ENCODE measurements around the gene COL5A1.

COL5A1 gene

DNA sequence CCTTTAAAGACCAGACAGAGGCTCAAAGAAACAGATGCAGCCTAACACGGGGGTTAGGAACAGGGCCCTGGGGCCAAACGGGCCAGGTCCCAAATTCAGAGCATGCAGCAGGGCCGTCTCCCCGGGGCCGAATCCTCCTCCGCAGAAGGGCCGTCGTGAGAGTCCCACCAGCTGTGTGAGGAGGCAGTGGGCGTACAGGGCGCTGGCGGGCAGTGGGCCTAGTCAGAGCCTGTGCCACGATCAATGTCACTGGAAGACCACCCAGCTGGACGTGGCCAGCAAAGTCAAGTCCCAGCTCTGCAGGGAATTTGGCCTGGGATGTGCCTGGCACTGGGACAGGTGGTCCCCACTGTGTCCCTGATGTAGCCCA, 223.2 kb downstream of the COL5A1 start:
- DNase-seq: no peak

DNA sequence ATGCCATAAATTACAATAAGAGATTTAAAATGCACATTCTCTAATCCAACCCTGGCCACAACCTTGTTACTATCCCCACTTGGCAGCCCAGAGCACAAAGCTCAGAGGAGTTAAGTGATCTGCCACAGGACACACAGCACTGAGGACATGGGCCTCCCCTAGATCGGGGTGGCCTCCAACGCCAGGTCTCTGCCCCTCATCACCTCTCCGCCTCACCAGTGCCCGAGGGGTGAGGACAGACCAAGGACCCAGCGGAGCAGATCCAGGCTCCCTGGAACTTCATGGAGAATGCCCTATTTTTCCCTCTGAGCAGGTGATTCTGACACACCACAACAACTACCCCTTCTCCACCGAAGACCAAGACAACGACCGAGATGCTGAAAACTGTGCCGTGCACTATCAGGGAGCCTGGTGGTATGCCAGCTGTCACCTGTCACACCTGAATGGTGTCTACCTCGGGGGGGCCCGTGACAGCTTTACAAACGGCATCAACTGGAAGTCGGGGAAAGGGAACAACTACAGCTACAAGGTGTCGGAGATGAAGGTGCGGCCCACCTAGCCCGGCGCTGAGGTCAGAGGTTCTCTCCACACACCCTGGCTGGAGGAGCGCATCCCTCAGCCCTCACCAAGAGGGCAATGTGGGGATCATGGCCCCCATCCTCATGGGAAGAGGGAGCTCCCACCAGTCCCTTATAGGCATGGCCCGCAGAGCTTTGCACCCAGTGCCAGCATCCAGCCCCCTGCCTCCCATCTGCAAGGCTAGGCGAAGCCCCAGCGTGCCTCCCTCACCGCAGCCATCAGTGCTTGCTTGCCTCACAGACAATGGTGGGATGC, 226.5 kb downstream of the COL5A1 start:
- no peak for DNase-seq

DNA sequence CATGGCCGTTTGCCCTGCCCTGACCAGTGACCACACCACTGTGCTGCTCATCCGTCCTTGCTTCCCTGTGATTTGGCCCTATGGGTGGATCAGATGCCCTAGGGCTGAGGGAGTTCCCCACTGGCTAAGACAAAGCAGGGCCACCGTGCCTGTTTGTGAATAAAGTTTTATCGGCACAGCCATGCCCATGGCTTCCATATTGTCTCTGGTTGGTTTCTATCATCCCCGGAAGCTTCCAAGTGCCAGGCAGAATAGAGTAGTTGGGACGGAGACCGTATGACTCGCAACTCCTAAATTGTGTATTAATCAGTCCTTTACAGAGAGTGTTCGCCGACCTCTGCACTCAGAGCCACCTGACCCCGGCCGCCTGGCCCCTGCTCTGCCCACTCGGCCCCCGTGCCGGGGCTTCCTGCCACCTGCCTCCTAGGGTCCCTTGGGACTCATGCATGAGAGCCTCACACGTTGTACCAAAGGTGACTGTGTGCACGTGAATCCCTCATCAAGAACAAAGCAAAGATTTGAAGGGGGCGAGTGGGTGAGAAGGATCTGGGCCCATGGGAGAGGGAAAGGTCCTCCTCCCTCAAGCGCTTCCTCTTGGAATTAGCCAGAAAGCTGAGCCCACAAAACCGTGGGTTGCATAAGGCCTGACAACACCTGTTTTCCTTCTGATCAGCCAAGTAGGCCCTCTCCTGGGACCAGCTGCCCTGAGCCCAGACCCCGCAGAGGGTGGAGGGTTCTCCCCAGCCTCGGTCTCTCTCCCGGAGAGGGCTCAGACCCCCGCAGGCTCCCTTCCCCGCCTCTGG, 227.3 kb downstream of the COL5A1 start:
- no peak for DNase-seq

DNA sequence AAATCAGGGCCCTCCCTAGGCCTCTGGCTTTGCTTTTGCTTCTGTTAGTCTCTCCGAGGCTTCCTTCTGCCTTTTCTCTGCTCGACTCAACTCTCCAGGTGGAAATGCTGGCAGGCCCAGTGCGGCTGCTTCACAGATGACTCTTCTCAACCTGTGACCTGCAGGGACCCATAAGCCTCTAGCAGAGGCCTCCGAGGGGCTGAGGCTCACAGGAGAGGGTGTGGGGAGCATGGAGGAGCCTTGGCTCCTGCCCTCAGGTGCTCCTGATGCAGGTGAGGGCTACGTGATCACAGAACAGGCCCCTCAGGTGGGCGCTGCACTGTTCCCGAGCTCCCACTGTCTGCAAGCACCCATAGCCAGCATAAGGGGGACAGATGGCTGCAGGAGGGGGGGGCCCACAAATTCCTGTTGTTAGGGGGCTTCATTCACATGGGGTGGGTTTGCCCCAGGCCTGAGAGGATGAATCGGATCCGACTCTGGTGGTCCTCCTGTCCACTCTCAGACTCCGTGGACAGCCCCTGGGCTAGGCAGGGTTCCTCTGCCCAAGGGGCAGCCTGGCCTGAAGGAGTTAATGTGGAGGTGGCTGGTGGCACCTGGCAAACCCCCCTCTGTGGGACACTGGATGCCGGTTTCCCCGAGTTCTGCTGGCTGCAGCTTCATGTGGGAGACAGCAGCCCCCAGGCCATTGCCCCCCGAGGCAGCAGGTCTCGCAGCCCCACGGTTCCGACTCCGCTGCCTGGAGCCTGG, 228.1 kb downstream of the COL5A1 start:
- no peak for DNase-seq

DNA sequence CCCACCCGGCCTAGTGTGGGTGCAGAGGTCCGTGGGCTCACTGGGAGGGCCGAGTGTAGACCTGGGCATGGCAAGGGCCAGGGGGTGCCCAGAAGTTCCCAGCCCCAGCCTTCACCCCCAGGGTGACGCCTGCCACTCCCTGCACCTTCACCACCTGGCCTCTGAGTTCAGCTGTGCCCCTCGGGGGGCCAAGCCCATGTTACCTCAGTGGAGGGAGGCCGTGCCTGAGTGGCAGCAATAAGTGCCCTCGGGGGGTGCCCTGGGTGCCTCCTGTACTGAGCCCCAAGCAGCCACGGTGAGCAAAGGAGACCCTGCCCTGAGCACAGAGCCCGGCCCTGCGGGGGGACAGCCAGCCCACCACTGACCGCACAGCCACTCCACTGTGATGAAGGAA, 228.7 kb downstream of the COL5A1 start:
- DNase-seq: no peak

DNA sequence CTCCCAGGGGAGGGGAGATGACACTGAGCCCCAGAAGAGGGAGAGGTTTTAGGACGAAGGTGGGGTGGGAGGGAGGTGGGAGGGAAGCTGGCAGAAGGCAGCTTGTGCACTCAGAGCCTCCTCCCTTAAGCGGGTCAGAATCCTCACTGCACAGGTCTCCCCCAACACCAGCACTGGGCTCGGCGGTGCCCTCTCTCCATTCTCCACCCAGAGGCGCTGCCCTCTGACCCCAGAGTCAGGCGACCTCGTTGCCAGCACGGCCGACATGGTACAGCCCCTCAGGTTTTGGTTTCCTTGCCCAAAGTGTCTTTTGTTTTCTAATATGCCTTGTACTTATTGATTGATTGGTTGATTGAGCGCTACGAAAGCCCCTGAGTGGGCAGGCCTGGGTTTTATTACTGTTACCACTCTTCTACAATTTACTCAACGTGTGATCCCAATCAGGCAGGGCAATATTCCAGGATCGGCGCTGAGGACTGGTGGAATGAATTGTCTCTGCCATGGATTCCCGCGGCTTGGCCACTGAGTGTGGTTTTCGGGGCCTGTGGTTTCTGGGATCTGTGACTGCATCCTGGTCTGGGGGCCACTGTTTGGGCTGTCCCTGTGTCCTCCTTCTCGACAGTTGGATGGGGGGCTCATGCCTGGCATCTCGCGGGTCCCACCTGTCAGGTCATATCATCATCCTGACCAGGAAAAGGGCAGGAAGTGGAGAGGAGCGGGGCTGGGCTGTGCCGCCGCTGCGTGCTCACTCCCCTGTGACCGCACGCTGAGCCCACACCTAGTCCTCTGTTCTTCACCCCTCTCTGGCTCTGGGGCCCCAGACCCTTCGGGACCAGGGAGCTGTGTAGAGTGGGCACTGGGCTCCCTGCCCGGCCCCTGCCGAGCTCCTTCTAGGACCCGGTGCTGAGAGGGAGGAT, 229.4 kb downstream of the COL5A1 start:
- no peak for DNase-seq

DNA sequence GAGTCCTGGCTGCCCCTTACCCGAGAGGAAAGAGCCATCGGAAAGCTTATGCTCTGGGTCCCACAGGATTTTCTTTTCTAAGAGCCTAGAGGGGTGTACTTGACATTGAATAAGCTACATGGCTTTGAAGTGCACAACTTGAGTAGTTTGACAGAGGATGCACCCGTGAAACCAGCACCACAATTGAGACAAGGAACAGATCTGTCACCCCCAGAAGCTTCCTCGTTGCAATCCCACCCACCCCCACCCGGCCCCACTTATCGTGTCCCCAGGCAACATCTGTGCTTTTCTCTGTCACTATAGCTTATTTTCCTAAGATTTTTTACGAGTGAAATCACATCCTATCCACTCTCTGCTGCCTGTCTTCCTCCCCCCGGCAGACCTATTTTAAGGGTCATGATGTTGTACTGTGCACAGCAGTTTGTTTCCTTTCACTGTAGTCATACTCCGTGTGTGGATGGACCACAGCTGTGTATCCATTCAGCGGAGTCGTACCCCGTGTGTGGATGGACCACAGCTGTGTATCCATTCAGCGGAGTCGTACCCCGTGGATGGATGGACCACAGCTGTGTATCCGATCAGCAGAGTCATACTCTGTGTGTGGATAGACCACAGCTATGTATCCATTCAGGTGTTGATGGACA, 230.2 kb downstream of the COL5A1 start:
- no peak for DNase-seq

DNA sequence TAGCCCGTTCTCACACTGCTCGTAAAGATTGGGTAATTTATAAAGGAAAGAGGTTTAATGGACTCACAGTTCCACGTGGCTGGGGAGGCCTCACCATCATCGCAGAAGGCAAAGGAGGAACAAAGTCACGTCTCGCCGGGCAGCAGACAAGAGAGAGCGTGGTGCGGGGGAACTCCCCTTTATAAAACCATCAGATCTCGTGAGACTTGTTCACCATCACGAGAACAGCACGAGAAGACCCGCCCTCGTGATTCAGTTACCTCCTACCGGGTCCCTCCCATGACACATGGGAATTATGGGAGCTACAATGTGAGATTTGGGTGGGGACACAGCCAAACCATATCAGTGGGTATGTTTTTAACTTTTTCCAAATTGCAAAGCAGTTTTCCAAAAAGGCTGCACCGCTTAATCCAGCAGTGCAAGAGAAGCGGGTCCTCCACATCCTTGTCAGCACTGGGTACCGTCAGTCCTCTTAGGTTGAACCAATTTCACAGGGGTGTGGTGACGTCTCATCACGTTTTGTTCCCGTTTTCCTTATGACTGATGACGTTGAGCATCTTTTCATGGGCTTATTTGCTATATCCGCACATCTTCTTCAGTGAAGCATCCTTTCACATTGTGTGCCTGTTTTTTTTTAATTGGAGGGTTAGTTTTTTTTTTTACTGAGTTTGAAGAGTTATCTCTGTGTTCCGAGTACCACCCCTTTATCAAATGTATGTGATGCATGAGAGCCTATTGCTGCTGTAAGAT, 231.1 kb downstream of the COL5A1 start:
- no peak for DNase-seq

DNA sequence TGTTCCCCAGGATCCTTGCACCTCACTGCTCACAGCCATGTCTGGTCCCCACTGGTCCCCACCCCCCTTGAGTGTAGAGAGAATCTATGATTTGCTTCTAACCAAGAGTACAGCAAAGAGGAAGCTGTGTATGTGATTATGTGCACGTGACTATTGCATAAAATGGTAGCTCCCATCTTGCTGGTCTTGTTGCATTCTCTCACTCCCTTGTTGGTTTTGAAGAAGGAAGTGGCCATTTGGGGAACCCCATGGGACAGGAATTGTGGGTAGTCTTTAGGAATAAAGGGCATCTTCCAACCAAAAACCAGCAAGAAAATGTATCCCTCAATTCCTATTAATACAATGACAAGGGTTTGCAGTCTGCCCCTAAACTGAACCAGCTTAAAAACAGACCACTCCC, 233.8 kb downstream of the COL5A1 start:
- no peak for DNase-seq

DNA sequence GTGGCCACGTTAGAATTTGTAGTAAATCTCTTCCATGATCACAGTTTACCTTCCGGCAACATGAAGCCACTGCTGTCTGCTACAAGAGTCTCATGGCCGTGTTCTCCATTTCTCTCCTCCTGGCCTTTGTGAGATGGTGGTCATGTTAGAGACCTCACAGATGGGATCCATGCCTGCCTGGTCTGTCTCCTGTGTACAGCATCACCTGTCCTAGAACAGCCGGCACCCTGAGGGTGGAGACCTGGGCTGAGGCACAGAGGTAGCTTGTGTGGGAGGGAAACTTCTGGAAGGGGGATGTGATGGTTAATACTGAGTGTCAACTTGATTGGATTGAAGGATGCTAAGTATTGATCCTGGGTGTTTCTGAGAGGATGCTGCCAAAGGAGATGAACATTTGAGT, 235.9 kb downstream of the COL5A1 start:
- no peak for DNase-seq

DNA sequence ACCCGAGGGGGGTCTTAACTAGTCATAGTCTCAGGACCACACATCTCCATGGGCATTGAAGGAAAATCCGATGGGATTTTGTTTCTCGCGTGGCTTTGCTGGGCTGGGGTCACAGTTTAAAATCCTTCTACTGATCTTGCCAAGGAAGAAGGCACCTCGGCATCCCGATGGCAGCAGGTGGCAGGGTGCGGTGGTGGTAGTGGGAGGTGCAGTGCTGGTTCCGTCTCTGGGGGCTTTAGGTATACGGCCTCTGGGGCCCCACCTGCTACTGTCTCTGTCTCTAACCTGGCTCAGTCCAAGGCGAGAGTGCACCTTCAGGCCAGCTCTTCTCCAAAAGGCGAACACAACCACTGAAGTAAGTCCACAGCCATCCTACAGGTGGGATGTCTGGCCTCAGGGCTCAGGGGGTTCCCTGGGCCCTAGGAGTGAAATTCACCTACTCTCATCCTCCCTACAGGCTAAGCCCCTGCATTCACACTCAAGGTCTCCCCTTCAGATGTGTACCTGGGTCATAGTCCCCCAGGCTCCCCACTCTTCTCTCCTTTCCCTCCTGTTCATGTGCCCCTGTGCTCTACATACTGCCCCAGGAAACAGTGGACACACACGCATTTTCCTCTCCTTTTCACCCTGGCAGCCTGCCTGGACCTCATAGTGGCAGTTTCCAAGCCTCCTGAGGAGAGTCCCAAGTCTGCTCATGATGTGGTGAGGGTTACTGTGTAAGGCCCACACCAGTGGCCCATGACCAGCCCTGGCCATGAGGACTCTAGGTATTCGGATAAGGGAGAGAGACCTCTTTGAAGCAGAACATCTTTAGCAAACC, 238.3 kb downstream of the COL5A1 start:
- no peak for DNase-seq

DNA sequence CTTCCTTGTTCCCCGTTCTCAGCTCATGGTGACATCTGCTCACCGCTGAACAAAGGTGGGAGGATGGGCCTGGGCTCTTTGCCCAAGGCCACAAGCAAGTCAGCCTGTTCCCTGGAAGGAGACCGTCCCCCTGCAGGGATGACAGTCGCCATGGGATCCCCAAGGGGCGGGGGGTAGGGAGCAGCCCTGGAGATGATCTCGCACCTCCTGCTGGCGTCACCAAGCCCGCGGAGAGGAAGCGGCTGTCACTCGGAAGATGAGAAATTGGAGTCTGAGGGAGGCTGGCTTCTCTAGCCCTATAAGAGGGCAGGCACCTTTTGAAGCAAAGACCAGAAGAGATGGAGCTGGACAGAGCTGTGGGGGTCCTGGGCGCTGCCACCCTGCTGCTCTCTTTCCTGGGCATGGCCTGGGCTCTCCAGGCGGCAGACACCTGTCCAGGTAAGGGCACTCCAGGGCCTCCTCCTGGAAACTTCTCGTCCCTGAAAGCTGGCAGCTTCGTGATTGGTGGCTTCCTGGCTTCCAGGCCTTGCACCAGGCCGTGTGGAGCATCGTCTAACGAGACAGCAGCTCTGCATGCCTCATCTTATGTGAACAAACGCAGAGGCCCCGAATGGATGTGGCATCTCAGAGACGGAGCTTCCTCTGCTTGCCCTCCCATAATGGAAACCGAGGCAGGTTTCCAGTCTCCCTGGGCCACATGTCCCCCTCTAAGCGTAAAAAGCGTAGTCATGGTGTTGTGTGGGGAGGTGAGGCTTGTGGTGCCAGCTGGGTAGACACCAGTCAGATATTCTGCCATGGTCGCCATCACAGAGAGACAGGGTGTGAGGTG, 239.1 kb downstream of the COL5A1 start, which contains the start of gene FCN2:
Gene FCN2, plus strand, starts transcription at position 327 of the 829 bp plus-strand sequence. Its CDS starts 12 bp downstream, at position 339.
- no peak for DNase-seq

DNA sequence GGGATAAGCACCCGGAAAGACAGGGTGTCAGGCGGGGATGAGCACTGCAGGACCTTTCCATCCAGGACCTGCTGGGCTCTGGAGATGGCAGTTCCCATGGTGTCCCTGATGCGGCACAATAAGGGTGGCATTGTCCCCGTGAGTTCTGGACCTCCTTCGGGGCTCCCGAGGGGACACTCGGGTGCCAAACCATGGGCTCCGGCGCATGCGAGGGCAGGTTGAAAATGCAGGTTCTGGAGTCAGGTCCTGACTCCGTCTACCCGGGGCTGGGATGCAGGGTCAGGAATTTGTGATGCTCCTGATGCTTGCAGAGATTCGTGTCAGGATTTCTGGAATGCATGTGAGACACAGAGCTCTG, 239.7 kb downstream of the COL5A1 start:
- DNase-seq: no peak

DNA sequence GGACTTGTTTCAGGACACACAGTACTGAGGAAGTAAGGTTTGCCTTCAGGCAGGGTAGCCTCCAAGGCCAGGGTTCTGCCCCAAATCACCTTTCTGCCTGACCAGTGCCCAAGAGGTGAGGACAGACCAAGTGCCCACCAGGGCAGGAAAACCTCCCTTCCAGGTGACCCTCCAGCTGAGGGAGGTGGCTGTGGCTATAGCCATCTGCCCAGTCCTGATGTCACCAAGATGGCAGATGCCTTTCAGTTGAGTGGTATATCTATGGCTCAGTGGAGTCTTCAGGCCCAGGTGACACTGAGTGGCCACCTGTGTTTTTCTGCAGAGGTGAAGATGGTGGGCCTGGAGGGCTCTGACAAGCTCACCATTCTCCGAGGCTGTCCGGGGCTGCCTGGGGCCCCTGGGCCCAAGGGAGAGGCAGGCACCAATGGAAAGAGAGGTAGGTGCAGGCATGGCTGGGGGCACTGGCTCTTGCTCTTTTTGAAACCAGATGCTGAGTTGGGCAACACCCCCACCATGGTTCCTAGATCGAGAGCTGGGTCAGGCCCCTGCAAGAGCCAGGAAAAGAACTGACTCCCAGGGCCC, 240.7 kb downstream of the COL5A1 start:
- no peak for DNase-seq

DNA sequence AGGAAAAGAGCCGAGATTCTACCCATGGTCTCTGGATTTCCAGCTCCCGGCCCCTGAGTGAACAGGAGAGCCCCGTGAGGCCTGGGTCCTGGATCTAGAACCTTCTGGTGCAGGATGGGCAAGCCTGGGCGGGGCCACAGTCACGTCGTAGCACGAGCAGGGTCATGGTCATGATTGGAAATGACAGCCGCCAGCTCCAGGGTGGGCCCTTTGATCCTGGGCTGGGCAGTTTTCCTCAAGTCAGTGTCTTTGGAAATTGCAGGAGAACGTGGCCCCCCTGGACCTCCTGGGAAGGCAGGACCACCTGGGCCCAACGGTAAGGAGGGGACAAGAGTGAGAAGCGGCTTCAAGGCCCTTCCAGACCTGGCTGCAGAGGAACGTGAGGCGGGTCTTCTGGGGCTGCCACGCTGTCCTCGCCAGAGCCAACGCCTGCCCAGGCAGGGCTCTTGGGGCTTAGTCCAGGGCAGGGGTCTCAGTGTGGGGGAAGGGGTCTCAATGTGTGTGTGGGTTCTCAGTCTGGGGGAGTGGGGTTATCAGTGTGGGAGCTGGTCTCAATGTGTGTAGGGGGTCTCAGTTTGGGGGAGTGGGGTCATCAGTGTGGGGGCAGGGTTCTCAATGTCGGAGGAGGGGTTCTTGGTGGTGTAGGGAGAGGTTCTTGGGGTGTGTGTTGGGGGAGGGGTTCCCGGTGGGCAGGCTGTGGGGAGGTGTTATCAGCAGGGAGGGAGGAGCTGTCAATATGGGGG, 241.6 kb downstream of the COL5A1 start:
- DNase-seq: no peak

DNA sequence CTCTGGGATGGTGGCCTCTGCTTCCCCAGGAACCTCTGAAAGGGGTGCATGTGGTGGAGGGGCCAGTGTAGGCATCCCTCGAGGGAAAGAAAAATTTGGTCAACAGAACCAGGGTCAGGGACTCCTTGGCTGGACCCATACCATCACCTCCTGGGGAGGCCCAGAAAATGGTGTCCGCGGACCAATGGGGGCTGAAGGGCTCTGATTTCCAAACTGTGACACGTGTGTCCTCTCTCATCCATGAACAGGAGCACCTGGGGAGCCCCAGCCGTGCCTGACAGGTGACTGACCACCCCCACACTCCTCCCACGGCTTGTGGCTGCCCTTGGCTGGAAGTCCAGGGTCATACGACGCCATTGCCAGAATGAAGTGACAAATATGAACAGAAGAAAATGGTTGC, 242.9 kb downstream of the COL5A1 start:
- DNase-seq: no peak

DNA sequence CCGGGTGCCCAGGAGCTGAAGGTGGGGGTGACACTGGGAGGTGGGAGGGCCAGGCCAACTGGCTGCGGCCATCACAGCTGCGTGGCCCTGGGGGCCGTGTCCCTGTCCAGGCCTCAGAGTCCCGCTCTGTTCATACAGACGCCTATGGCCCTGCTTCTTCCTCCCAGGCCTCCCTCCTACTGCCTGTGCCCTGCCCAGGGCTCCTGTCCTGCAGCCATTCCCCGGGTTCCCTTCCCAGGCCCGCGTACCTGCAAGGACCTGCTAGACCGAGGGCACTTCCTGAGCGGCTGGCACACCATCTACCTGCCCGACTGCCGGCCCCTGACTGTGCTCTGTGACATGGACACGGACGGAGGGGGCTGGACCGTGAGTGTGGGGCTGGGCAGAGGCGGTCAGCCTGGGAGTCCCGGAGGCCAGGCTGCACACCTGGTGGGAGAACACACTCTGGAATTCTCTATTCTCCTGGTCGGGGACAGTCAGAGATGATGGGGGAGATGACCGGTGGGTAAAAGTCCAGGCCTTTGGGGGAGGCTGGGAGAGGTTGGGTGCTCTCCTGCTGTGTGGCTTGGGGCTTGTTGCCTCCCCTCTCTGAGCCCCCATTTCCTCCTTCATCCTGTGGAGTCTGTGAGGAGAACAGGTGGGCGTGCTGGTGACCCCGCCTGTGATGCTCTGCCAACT, 243.5 kb downstream of the COL5A1 start:
- DNase-seq: no peak

Measured in NCI-H510A treated with DMSO at 0.1 percent for 48 hours (cell line).